PC-9 (cell line): ENCODE results near the gene SLC38A2.

Experiments used
- CTCF ChIP-seq: fragments of 200-600 bp; sonication (generic); conservative IDR thresholded peaks from 2 replicates; pipeline ENCODE4 v1.6.1; 2017; ENCODE audit warnings: mixed run types, antibody characterized with exemption, mild to moderate bottlenecking, moderate library complexity
- EZH2 ChIP-seq: fragments of 200-600 bp; sonication (generic); IDR thresholded peaks from 2 replicates; pipeline ENCODE4 v1.8.0; 2017; ENCODE audit warnings: antibody characterized with exemption, low read depth

- TF ChIP-seq CTCF: no peak
- TF ChIP-seq EZH2: no peak
These were observed 40.3 kb upstream of the SLC38A2 start for GRCh38 chr12:46412857-46413256.
